GM12872 (cell line): Measurements from ENCODE around the gene MMP23B.

Source experiments
- CTCF ChIP-seq: IDR thresholded peaks from 3 replicates; pipeline ENCODE4 v1.5.1; 2011; ENCODE audit warnings: low read depth, mild to moderate bottlenecking, low read length, moderate library complexity; ENCODE audit not compliant: insufficient read depth

The MMP23B gene

GRCh38 chr1:1627261-1627828 lies 4.6 kb upstream of the MMP23B start:
- no peak for TF ChIP-seq CTCF

GRCh38 chr1:1627829-1628753 lies 3.9 kb upstream of the MMP23B start:
- TF ChIP-seq CTCF: no peak

GRCh38 chr1:1628754-1629429 lies 3.1 kb upstream of the MMP23B start:
- no peak for TF ChIP-seq CTCF

- no peak for TF ChIP-seq CTCF
Observed at GRCh38 chr1:1629430-1630190, 2.4 kb upstream of the MMP23B start.

GRCh38 chr1:1630191-1630964 lies 1.6 kb upstream of the MMP23B start:
- no peak for TF ChIP-seq CTCF

GRCh38 chr1:1630965-1631781 lies 800 bp upstream of the MMP23B start:
- no peak for TF ChIP-seq CTCF
